RWPE2 (cell line): ENCODE data around the gene RALA.
"Not testable (repeated sequence)": the region's sequence is repeated elsewhere in the genome, so short reads cannot be mapped to it uniquely, and the experiment has no call there.

ENCODE experiments used
- ATAC-seq: fragments of 200-7000 bp; cut with Tn5 transposase; 3 replicates; pipeline ENCODE4 v1.9.1; 2021; ENCODE audit warnings: low read depth
- DNase-seq: peaks from one replicate; pipeline ENCODE4 v3.0.0-alpha.2; 2020; ENCODE audit warnings: low spot score
- H3K27ac ChIP-seq: fragments of 450-650 bp; 2 replicates; pipeline ENCODE4 v1.5.1; 2017; ENCODE audit warnings: mild to moderate bottlenecking; ENCODE audit not compliant: poor library complexity, severe bottlenecking
- H3K27me3 ChIP-seq: fragments of 250-450 bp; sonication (Bioruptor Pico); 2 replicates; pipeline ENCODE4 v1.5.1; 2021; ENCODE audit warnings: mild to moderate bottlenecking, moderate library complexity; ENCODE audit not compliant: insufficient read depth, poor library complexity, severe bottlenecking
- H3K36me3 ChIP-seq: fragments of 250-450 bp; sonication (Bioruptor Pico); 2 replicates; pipeline ENCODE4 v1.5.1; 2020; ENCODE audit warnings: low read depth, mild to moderate bottlenecking, moderate library complexity
- H3K4me1 ChIP-seq: fragments of 250-450 bp; sonication (Bioruptor Pico); 2 replicates; pipeline ENCODE4 v1.5.1; 2021; ENCODE audit warnings: mild to moderate bottlenecking, moderate library complexity; ENCODE audit not compliant: insufficient read depth, poor library complexity, severe bottlenecking
- H3K4me3 ChIP-seq: fragments of 250-450 bp; sonication (Bioruptor Pico); 2 replicates; pipeline ENCODE4 v1.5.1; 2021; ENCODE audit warnings: mild to moderate bottlenecking, moderate library complexity; ENCODE audit not compliant: severe bottlenecking
- H3K9me3 ChIP-seq: fragments of 250-450 bp; sonication (Bioruptor Pico); 2 replicates; pipeline ENCODE4 v1.5.1; 2021; ENCODE audit warnings: mild to moderate bottlenecking, moderate library complexity; ENCODE audit not compliant: severe bottlenecking
- CTCF ChIP-seq: fragments of 450-650 bp; IDR thresholded peaks from one replicate; pipeline ENCODE4 v1.5.1; 2017; ENCODE audit warnings: mild to moderate bottlenecking, moderate library complexity; ENCODE audit not compliant: poor library complexity, severe bottlenecking

The RALA gene

GRCh38 chr7:39676346-39676745 lies 53.0 kb downstream of the RALA start:
- Histone ChIP-seq H3K4me3 (no peak overlapping the region), H3K4me1 (peaks cover 9% of the 10 kb centered on the region), H3K9me3 (no peaks in the 10 kb centered on the region), H3K27me3 (no peaks in the 10 kb centered on the region), H3K27ac (no peak overlapping the region), H3K36me3 (peaks cover 10% of the 10 kb centered on the region)
- ATAC-seq (no peak), DNase-seq (no peak)
- no peak for TF ChIP-seq CTCF

GRCh38 chr7:39678930-39679709 lies 55.7 kb downstream of the RALA start:
- TF ChIP-seq CTCF: no peak
- Histone ChIP-seq H3K4me1 (peaks cover 13% of the 10 kb centered on the region), H3K9me3 (no peaks in the 10 kb centered on the region), H3K4me3 (no peak overlapping the region), H3K36me3 (peaks cover 4% of the 10 kb centered on the region; the same call in 1 of the 2 replicates), H3K27ac (no peak overlapping the region), H3K27me3 (no peaks in the 10 kb centered on the region)
- no peak for DNase-seq
- no peak for ATAC-seq

GRCh38 chr7:39679874-39680273 lies 56.5 kb downstream of the RALA start:
- peaks cover 13% of the 10 kb centered on the region for H3K4me1 ChIP-seq
- ATAC-seq, H3K36me3 ChIP-seq, DNase-seq, H3K27ac ChIP-seq, H3K4me3 ChIP-seq, H3K9me3 ChIP-seq, H3K27me3 ChIP-seq: not testable (repeated sequence)

- Histone ChIP-seq H3K4me3 (no peak overlapping the region), H3K27me3 (no peaks in the 10 kb centered on the region), H3K4me1 (peaks cover 13% of the 10 kb centered on the region), H3K9me3 (no peaks in the 10 kb centered on the region), H3K36me3 (no peaks in the 10 kb centered on the region), H3K27ac (no peak overlapping the region)
- ATAC-seq (no peak), DNase-seq (no peak)
- no peak for TF ChIP-seq CTCF
Observed at GRCh38 chr7:39681887-39682441, 58.6 kb downstream of the RALA start.

- H3K9me3 ChIP-seq: no peaks in the 10 kb centered on the region
- H3K4me3 ChIP-seq: no peak overlapping the region
- H3K27ac ChIP-seq: peak overlapping the region; percentile 45
- DNase-seq: no peak
- peak; percentile 66 for ATAC-seq
- peaks cover 13% of the 10 kb centered on the region for H3K4me1 ChIP-seq
- H3K27me3 ChIP-seq: no peaks in the 10 kb centered on the region
- TF ChIP-seq CTCF: no peak
- H3K36me3 ChIP-seq: peaks cover 6% of the 10 kb centered on the region
Observed at GRCh38 chr7:39683216-39683845, 60.0 kb downstream of the RALA start.
